Right cardiac atrium (tissue), 5 donors: Measurements from ENCODE around the gene ERCC6L. TPM values are rescaled to one million over a fixed set of nuclear protein-coding genes. Genes with fewer than 3 reads are reported as not detected.

Experiments used
- ATAC-seq, 2 donors: fragments of 200-7000 bp; cut with Tn5 transposase; one replicate each; pipeline versions ENCODE4 v1.8.0 to v1.9.1; 2020; ENCODE audit warnings: moderate library complexity in 2 of 2, mild to moderate bottlenecking in 1 of 2
- DNase-seq, 3 donors: peaks; one replicate each; pipeline ENCODE4 v3.0.0-alpha.2; 2020
- H3K27ac ChIP-seq: one replicate; pipeline ENCODE4 v1.5.1; 2013; ENCODE audit warnings: mild to moderate bottlenecking, low read length, control low read depth, moderate library complexity
- H3K27me3 ChIP-seq: one replicate; pipeline ENCODE4 v1.6.1; 2013; ENCODE audit not compliant: control insufficient read depth, insufficient read depth
- H3K4me1 ChIP-seq: one replicate; pipeline ENCODE4 v1.6.1; 2013; ENCODE audit warnings: low read length; ENCODE audit not compliant: control insufficient read depth, insufficient read depth
- H3K4me3 ChIP-seq: one replicate; pipeline ENCODE4 v1.5.1; 2013; ENCODE audit warnings: low read length, control low read depth
- H3K9me3 ChIP-seq: one replicate; pipeline ENCODE4 v1.6.1; 2013; ENCODE audit warnings: low read length; ENCODE audit not compliant: control insufficient read depth
- WGBS: extraction: QIAGEN DNeasy Blood & Tissue Kit; methylation state at CpG from one replicate; pipeline ENCODE4 v1.1.7; 2013; 5-methylcytosine and 5-hydroxymethylcytosine counted together
- intact Hi-C, 4 donors: fragments of 100-400 bp; cut with DNase I; formaldehyde crosslinking; loops; one replicate each; pipeline versions ENCODE4 v1.11.0 to v1.14.0; 2022 to 2023
- long read RNA-seq, 4 donors: library from polyadenylated mRNA; unstranded; transcript quantifications; one replicate each; pipeline ENCODE4 v2.0.0, GENCODE V29; 2020 to 2021
- polyA plus RNA-seq: library from polyadenylated mRNA; stranded (reverse); fragments of 200-250 nt; gene quantifications from one replicate; pipeline ENCODE4 v1.2.3, GENCODE V29; 2013
- total RNA-seq, 4 donors: library from RNA; stranded (reverse); fragmentation: NEBNext Ultra II Directional; extraction: Animal tissue kit (Norgen Biotek cat#: 25700); gene quantifications; one replicate each; pipeline ENCODE4 v1.2.1, GENCODE V29; 2021
- donor health status: healthy with polysubstance abuse.
- donor health status: DM: no; HTN: yes; CAD: no.
- donor health status: DM: no; HTN: no; CAD: no.
- donor health status: DM: no; HTN: yes; CAD: no; lungs with severe emphysema.
- donor health status: DM: yes; HTN: yes; CAD: no.

ERCC6L gene, protein sequence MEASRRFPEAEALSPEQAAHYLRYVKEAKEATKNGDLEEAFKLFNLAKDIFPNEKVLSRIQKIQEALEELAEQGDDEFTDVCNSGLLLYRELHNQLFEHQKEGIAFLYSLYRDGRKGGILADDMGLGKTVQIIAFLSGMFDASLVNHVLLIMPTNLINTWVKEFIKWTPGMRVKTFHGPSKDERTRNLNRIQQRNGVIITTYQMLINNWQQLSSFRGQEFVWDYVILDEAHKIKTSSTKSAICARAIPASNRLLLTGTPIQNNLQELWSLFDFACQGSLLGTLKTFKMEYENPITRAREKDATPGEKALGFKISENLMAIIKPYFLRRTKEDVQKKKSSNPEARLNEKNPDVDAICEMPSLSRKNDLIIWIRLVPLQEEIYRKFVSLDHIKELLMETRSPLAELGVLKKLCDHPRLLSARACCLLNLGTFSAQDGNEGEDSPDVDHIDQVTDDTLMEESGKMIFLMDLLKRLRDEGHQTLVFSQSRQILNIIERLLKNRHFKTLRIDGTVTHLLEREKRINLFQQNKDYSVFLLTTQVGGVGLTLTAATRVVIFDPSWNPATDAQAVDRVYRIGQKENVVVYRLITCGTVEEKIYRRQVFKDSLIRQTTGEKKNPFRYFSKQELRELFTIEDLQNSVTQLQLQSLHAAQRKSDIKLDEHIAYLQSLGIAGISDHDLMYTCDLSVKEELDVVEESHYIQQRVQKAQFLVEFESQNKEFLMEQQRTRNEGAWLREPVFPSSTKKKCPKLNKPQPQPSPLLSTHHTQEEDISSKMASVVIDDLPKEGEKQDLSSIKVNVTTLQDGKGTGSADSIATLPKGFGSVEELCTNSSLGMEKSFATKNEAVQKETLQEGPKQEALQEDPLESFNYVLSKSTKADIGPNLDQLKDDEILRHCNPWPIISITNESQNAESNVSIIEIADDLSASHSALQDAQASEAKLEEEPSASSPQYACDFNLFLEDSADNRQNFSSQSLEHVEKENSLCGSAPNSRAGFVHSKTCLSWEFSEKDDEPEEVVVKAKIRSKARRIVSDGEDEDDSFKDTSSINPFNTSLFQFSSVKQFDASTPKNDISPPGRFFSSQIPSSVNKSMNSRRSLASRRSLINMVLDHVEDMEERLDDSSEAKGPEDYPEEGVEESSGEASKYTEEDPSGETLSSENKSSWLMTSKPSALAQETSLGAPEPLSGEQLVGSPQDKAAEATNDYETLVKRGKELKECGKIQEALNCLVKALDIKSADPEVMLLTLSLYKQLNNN
- total RNA-seq, result under 1 TPM; 0.06 to 0.11 (median 0.10) TPM
- not detected for polyA plus RNA-seq
- long read RNA-seq, donor 1, result 0 reads
- long read RNA-seq, donor 2, result 0 reads
- long read RNA-seq, donor 3, result 0 reads
- long read RNA-seq, donor 4, result 0 reads

DNA sequence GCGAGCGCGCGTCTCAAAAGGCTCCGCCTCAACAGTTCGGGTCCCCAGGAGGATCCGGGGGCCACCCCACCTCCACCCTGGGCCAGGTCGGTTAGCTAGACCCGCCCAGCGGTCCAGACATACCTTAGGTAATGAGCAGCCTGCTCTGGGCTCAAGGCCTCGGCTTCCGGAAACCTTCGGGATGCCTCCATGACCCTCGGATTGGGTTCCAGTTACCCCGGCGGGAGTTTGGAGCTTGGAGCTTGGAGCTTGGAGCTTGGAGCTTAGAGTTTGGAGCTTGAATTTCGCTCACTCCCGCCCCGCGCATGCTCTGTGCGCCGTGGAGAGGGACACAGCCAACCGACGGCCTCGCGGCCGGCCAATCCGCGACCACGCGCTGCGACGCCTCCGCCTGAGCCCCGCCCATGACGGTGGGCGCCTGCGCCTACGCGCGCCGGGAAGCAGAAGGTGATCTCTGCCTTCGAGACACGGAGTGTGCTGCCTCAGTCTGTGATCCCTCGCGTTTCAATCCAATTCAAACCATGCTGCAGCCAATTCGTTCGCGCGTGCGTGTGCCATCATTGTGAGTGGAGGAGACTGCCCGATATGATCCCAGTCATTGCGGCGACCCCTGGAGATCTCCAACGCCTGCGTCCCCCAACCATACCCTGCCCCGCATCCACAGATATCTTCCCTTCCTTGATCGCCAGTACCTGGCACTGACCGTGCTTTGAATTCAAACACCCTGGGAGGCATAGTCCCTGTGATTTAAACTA lies at the start of gene ERCC6L:
Gene ERCC6L, minus strand, starts transcription at position 307 of the 755 bp plus-strand sequence. Its CDS starts 116 bp downstream, at position 191.
- intact Hi-C loops, result no loop called here
- WGBS, result 1% methylated on average over 59 of the region's 59 CpGs
- peak; percentile 89 to 96 (median 96) for DNase-seq
- Histone ChIP-seq H3K27ac (no peak within 1 kb of the TSS), H3K4me1 (no peaks in the 10 kb centered on the region), H3K9me3 (no peaks in the 10 kb centered on the region), H3K27me3 (no peaks in the 10 kb centered on the region), H3K4me3 (no peak within 1 kb of the TSS)
- peak; percentile 99 to 100 for ATAC-seq

DNA sequence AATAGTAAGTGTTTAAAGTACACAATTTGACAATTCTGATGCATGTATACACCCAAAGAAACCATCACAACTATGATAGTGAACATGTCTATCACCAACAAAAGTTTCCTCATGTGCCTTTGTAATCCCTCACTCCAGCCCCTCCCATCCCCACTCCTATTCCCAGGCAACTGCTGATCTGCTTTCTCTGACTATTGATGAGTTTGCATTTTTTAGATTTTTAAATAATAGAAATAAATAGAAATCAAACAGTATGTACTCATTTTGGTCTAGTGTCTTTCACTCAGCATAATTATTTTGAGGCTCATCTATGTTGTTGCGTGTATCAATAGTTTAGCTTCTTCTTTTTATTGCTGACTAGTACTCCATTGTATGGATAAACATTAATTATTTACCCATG lies 43.5 kb upstream of the ERCC6L start:
- H3K27me3 ChIP-seq, result no peaks in the 10 kb centered on the region
- 98% methylated on average over 1 of the region's 1 CpG for WGBS
- H3K27ac ChIP-seq, result no peak overlapping the region
- intact Hi-C loops, result no loop called here
- no peaks in the 10 kb centered on the region for H3K9me3 ChIP-seq
- DNase-seq (no peak), ATAC-seq (no peak)
- no peak overlapping the region for H3K4me3 ChIP-seq
- H3K4me1 ChIP-seq, result no peaks in the 10 kb centered on the region

DNA sequence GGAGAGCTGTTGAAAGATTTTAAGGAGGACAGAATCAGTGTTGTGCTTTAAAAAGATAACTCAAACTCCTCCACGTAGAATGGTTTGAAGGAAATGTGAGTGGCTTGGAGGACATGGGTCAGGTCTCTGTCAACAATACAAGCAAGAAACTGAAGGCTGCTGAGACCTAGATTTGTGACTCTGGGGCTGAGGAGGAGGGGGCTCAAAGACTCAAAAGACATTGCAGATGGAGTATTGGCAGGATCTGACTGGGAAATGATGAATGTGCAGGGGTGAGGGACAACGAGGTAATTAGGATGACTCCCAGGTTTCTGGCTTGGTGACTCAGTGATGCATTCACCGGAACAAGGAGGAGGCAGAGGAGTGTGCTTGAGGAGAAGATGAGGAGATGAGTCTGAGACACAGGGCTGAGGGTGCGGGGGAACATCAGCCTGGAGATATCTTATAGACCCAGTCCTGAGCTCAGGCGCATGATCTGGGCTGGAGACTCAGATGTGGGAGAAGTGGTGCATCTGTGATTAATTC lies 41.6 kb upstream of the ERCC6L start:
- WGBS, result 61% methylated on average over 5 of the region's 5 CpGs
- intact Hi-C loops, result no loop called here

DNA sequence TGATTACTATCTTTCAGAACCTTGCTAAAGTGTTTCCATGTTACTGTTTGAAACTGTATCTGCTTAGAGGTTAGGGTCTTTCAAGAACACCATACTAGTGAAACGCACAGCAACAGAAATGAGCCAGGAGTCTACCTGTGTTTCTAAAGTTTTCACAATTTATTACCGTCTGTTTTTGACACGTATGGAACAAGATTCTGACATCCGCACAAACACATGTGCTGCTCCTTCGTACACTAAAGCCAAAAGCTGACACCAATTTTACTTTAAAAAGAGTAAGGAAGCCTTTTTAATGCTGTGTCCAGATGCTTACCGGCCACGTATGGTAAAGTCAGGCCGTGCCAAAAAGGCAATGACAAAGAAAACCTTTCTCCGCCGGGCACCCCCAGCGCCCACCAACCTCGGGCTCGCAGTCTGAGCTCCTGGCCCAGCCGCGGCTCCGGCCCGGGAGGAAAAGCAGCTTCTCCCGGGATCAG lies 37.7 kb upstream of the ERCC6L start:
- H3K27ac ChIP-seq, result peak overlapping the region; percentile 70
- DNase-seq, result no peak
- intact Hi-C loops, result no loop called here
- under 1% methylated on average over 18 of the region's 18 CpGs for WGBS
- no peaks in the 10 kb centered on the region for H3K27me3 ChIP-seq
- H3K9me3 ChIP-seq, result no peaks in the 10 kb centered on the region
- H3K4me3 ChIP-seq, result peak overlapping the region; percentile 97
- H3K4me1 ChIP-seq, result no peaks in the 10 kb centered on the region
- no peak for ATAC-seq

More for the DNA sequence above, 41.6 kb upstream of the ERCC6L start:
- Histone ChIP-seq H3K27ac (no peak overlapping the region), H3K4me1 (no peaks in the 10 kb centered on the region), H3K4me3 (no peak overlapping the region), H3K27me3 (no peaks in the 10 kb centered on the region), H3K9me3 (no peaks in the 10 kb centered on the region)
- DNase-seq, result no peak
- ATAC-seq, result no peak

DNA sequence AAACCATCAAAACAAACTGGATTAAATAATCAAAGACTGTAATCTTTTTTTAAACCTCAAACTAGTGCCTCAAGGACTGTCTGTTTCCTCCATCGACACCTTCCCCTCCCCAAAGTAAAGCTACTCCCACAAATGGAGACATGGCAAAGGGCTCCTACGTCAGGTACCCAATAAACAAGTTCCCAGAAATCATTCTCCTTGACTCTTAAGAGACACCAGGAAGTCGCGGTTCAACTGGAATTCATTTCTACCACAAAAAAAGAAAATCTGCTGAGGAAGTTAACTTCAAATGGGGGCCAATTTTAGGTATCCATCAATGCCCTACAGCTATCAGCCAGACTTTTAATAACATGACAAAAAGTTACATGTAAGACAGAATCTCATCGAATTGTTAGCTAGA lies 35.7 kb upstream of the ERCC6L start:
- no peak overlapping the region for H3K27ac ChIP-seq
- H3K9me3 ChIP-seq, result no peaks in the 10 kb centered on the region
- no peaks in the 10 kb centered on the region for H3K27me3 ChIP-seq
- WGBS, result 65% methylated on average over 5 of the region's 5 CpGs
- no peak overlapping the region for H3K4me3 ChIP-seq
- DNase-seq (no peak), ATAC-seq (no peak)
- intact Hi-C loops, result no loop called here
- H3K4me1 ChIP-seq, result no peaks in the 10 kb centered on the region

DNA sequence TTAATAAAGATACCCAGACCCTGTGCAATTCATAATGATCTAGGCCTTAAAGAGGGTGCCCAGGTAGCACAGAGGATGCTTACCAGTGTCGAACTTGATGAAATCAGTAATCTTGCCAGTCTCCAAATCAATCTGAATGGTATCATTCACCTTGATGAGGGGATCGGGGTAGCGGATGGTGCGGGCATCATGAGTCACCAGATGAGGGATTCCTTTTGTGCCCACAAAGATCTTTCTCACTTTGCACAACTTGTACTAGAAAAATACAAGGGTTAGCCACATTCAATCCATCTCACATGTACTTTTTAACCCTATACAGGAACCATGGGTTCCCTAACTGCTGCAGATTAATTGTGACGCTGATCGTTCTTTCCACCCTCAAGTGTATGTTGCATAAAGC lies 34.9 kb upstream of the ERCC6L start:
- WGBS, result 88% methylated on average over 6 of the region's 6 CpGs
- intact Hi-C loops, result no loop called here

DNA sequence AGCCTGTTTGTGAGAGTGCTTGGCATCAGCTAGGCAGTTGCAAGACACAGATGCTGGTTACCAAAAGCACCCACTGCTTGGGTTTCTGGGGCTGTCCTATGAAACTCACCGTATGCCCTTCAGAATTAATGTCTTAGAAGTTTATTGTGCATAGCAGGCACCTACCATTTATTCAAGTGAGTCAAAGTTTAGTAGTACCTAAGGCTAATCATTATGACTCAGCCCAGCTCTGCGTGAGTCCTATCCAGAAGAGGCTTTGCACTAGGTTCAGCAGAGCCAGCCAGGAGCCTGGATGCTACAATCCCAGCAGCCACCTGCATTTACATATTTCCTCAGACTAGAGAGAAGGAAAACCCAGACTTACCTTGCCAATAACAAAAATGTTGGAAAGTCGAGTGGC lies 34.0 kb upstream of the ERCC6L start:
- WGBS, result 72% methylated on average over 3 of the region's 3 CpGs
- no peak overlapping the region for H3K27ac ChIP-seq
- H3K4me3 ChIP-seq, result no peak overlapping the region
- no peaks in the 10 kb centered on the region for H3K27me3 ChIP-seq
- no peaks in the 10 kb centered on the region for H3K4me1 ChIP-seq
- ATAC-seq, result no peak
- no peaks in the 10 kb centered on the region for H3K9me3 ChIP-seq
- DNase-seq, result no peak
- intact Hi-C loops, result no loop called here

More for the DNA sequence above, 34.9 kb upstream of the ERCC6L start:
- no peak overlapping the region for H3K27ac ChIP-seq
- H3K9me3 ChIP-seq, result no peaks in the 10 kb centered on the region
- DNase-seq (no peak), ATAC-seq (no peak)
- no peaks in the 10 kb centered on the region for H3K4me1 ChIP-seq
- H3K4me3 ChIP-seq, result no peak overlapping the region
- no peaks in the 10 kb centered on the region for H3K27me3 ChIP-seq

DNA sequence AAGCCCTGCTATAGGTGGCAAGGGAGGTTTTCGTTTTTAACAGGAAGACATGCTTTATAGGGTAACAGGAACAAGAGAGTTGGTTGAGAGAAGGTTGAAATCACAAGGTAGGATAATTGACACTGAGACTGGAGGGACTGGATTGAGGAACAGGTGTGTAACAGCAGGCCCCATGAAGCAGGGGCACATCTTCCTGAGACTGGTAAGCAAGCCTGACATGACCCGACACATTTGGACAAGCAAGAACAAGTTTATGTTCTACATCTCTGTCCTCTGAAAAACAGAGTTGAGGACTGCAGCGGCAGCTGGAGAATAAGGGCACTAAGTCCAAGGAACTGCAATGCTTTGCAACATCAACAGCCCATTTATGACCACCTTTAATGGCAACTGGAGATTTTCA lies 33.0 kb upstream of the ERCC6L start:
- intact Hi-C loops, result no loop called here
- Histone ChIP-seq H3K4me3 (no peak overlapping the region), H3K27ac (no peak overlapping the region), H3K9me3 (no peaks in the 10 kb centered on the region), H3K27me3 (no peaks in the 10 kb centered on the region), H3K4me1 (no peaks in the 10 kb centered on the region)
- WGBS, result 86% methylated on average over 3 of the region's 3 CpGs
- ATAC-seq (no peak), DNase-seq (no peak)

DNA sequence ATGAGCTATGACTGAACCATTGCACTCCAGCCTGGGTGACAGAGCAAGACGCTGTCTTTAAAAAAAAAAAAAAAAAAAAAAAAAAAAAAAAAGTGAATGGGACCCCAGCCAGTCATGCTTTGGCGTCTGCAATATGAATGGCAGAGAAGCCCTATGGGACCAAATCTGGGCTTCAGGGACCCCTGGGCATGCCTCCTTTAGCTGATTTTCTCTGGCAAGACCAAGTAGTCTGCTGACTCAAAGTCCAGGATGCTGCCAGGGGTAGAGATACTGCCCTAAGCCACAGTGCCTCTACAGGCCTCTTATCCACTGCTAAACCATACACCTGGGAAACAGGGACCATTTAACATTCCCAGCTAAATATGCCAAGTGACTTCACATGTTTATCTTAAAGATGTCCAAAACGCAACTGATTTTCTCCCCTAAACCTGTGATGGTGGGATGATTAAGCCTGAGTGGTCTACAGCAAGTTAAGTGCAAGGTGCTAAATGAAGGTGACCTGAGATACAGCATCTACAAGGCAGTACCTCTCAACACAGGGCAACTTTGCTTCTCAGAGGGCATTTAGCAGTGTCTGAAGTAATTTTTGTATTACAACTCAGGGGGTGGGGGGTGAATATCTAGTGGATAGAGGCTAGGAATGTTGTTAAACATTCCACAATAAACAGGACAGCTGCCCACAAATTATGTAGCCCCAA lies 32.4 kb upstream of the ERCC6L start:
- WGBS, result 27% methylated on average over 3 of the region's 3 CpGs
- Histone ChIP-seq H3K27me3 (no peaks in the 10 kb centered on the region), H3K4me1 (no peaks in the 10 kb centered on the region), H3K9me3 (no peaks in the 10 kb centered on the region), H3K27ac (no peak overlapping the region), H3K4me3 (no peak overlapping the region)
- no peak for DNase-seq
- intact Hi-C loops, result no loop called here
- ATAC-seq, result peak in 1 of 2 donors; percentile 24
